Common myeloid progenitor, CD34-positive (primary cell): Measurements from ENCODE around the gene USP51.
"Not testable (repeated sequence)": the region's sequence is repeated elsewhere in the genome, so short reads cannot be mapped to it uniquely, and the experiment has no call there.

Source experiments
- CTCF ChIA-PET: fragments of 350-600 bp; sonication (Branson Sonifier 250); formaldehyde crosslinking; loops from one replicate; lab custom pipeline; 2021; ENCODE audit warnings: antibody characterized with exemption; lab: Charles Lee
- POLR2A ChIA-PET: fragments of 350-600 bp; sonication (Branson Sonifier 250); formaldehyde crosslinking; loops from one replicate; lab custom pipeline; 2021; ENCODE audit warnings: antibody characterized with exemption; lab: Charles Lee
- DNase-seq, 3 donors: peaks; one replicate each; pipeline versions ENCODE4 v3.0.0 to v3.0.0-alpha.2; 2013
- H3K27ac ChIP-seq, 2 experiments: 1 replicate in 1 of 2; 2 replicates in 1 of 2; pipeline ENCODE4 v1.7.0; 2013; ENCODE audit warnings: inconsistent platforms in 2 of 2, low read length in 2 of 2, mild to moderate bottlenecking in 2 of 2, low read depth in 1 of 2, moderate library complexity in 1 of 2; ENCODE audit not compliant: severe bottlenecking in 2 of 2, insufficient read depth in 1 of 2, poor library complexity in 1 of 2
- H3K27me3 ChIP-seq, 5 experiments: replicated peaks in 2 of 5; 1 replicate in 3 of 5; 2 replicates in 2 of 5; pipeline versions ENCODE4 v1.6.1 to v1.7.0; 2013; ENCODE audit warnings: low read length in 4 of 5, mild to moderate bottlenecking in 2 of 5, moderate library complexity in 2 of 5, inconsistent platforms in 1 of 5; ENCODE audit not compliant: insufficient read depth in 5 of 5, control insufficient read depth in 4 of 5
- H3K36me3 ChIP-seq, 4 experiments: 1 replicate in 2 of 4; 2 replicates in 2 of 4; pipeline versions ENCODE4 v1.6.1 to v1.7.0; 2013; ENCODE audit warnings: low read length in 3 of 4, control low read depth in 1 of 4, mild to moderate bottlenecking in 1 of 4; ENCODE audit not compliant: control insufficient read depth in 4 of 4, insufficient read depth in 4 of 4
- H3K4me1 ChIP-seq, 4 experiments: 1 replicate in 3 of 4; 2 replicates in 1 of 4; pipeline versions ENCODE4 v1.6.1 to v1.7.1; 2013; ENCODE audit warnings: low read length in 3 of 4, mild to moderate bottlenecking in 3 of 4, control low read depth in 1 of 4, inconsistent platforms in 1 of 4, moderate library complexity in 1 of 4; ENCODE audit not compliant: control insufficient read depth in 4 of 4, insufficient read depth in 4 of 4; ENCODE audit errors: control extremely low read depth in 1 of 4
- H3K4me3 ChIP-seq, 7 experiments: 1 replicate in 4 of 7; 2 replicates in 3 of 7; pipeline versions ENCODE4 v1.5.1 to v1.7.0; 2013; ENCODE audit warnings: mild to moderate bottlenecking in 7 of 7, low read length in 6 of 7, moderate library complexity in 6 of 7, inconsistent platforms in 2 of 7, low read depth in 2 of 7, control low read depth in 1 of 7; ENCODE audit not compliant: insufficient read depth in 4 of 7, control insufficient read depth in 1 of 7; ENCODE audit errors: extremely low read depth in 1 of 7
- H3K9me3 ChIP-seq, 5 experiments: 1 replicate in 4 of 5; 2 replicates in 1 of 5; pipeline versions ENCODE4 v1.6.1 to v1.7.1; 2013; ENCODE audit warnings: low read length in 4 of 5, mild to moderate bottlenecking in 2 of 5, inconsistent platforms in 1 of 5, low read depth in 1 of 5, moderate library complexity in 1 of 5; ENCODE audit not compliant: control insufficient read depth in 4 of 5, insufficient read depth in 2 of 5; ENCODE audit errors: control extremely low read depth in 1 of 5
- WGBS: methylation state at CpG from one replicate; pipeline ENCODE4 v1.1.5; 2013; ENCODE audit not compliant: insufficient coverage; 5-methylcytosine and 5-hydroxymethylcytosine counted together

USP51 gene

DNA sequence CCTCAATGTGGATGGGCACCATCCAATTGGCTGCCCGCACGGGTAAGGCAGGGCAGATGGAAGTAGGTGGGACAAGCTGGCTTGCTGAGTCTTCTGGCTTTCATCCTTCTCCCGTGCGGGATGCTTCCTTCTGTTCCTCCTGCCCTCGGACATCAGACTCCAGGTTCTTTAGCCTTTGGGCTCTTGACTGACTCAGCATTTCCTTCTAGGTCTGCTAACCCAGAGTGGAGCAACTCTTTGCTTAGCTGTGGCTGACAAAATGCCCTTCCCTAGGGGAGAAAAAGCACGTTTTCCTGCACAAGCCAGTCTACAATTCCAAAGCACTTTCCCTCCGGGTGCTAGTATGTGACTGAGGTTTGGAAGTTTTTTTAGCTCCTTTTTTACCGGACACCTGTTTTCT is 9.7 kb downstream of the USP51 start:
- H3K4me1 ChIP-seq, H3K4me3 ChIP-seq, H3K36me3 ChIP-seq, DNase-seq, CTCF ChIA-PET, POLR2A ChIA-PET, H3K9me3 ChIP-seq, H3K27ac ChIP-seq, H3K27me3 ChIP-seq: not testable (repeated sequence)
- 77% methylated on average over 4 of the region's 8 CpGs for WGBS

DNA sequence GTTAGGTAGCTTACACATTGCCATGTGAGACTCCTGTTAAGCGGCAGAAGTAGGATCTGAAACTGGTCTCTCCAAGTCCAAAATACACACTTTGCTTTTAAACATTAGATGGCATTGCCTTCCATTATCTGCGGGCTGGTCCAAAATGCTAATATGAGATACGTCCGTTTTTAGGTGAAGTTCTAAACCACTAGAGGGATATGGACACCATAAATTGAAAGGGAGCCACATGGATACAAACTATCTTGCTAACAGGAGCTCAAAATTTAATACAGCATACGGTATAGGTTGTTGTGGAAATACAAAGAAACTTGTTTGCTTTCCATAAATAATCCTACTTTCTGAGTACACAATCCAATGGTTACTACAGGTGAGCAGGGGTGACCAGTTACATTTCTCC is 23.9 kb downstream of the USP51 start:
- H3K27me3 ChIP-seq, CTCF ChIA-PET, H3K27ac ChIP-seq, DNase-seq, H3K9me3 ChIP-seq, H3K4me3 ChIP-seq, H3K4me1 ChIP-seq, POLR2A ChIA-PET, H3K36me3 ChIP-seq: not testable (repeated sequence)
- no CpG with 5 or more reads among the region's 5 CpGs for WGBS

DNA sequence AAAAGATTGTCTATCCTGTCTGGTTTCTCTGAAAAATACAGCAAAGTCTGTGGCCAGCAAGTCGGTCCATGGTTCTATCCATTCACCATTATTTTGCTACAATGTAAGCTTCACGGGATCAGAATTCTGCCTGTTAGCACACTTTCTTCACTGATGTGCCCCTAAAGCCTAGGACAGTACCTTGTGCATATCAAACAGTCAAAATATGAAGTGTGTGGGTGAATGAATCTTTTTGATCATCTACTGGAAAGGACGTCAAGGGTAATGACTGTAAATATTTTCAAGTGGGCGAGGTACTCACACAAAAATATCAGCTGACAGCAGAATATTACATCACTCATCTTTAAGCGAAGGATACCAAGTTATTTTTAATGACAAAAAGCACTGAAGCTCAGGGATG is 24.5 kb downstream of the USP51 start:
- DNase-seq, H3K9me3 ChIP-seq, H3K4me1 ChIP-seq, H3K4me3 ChIP-seq, POLR2A ChIA-PET, H3K36me3 ChIP-seq, H3K27me3 ChIP-seq, H3K27ac ChIP-seq, CTCF ChIA-PET: not testable (repeated sequence)
- no CpG with 5 or more reads among the region's 5 CpGs for WGBS

DNA sequence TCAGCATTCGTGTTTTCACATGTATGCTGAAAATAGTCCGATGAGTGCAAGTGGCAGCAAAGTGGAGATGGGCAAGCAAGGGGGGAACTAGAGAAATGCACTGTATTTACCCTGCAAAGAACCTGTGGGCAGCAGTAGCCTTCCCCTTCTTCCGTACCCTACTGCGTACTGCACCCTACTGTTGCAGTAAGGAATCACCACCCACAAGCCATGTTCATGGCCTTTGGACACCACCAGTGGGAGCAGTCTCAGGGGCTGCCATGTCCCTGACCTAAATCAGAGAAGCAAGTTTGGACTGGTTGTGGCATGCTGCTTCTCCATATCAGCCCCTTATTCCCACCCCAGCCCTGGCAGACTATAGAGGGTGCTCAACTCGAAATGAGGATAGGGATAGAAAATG is 25.6 kb downstream of the USP51 start:
- CTCF ChIA-PET: not testable (repeated sequence)

DNA sequence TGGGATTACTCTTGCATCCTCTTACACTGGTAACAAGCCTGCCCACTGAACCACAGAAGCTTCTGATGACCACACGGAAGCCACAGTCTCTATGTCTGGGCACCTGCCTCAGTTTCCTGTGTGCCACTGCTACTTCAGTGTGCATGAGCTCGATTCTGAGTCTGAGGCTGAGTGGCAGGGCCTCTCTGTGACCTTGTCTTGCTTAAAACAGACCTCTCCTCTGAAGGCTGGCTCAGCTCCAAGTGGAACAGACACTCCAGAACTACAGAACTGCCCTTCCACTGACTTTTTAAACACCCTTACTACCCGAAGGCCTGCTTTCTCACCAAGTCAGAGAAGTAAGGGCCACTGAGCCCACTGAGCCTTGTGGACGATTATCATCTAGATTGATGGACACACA is 29.7 kb downstream of the USP51 start:
- no CpG with 5 or more reads among the region's 4 CpGs for WGBS
- H3K4me1 ChIP-seq, H3K27ac ChIP-seq, H3K27me3 ChIP-seq, H3K4me3 ChIP-seq, DNase-seq, POLR2A ChIA-PET, CTCF ChIA-PET, H3K36me3 ChIP-seq, H3K9me3 ChIP-seq: not testable (repeated sequence)

More for the DNA sequence above, 25.6 kb downstream of the USP51 start:
- H3K4me1 ChIP-seq, H3K9me3 ChIP-seq, H3K36me3 ChIP-seq, H3K4me3 ChIP-seq, POLR2A ChIA-PET, DNase-seq, H3K27ac ChIP-seq, H3K27me3 ChIP-seq: not testable (repeated sequence)
- WGBS: no CpG with 5 or more reads among the region's 5 CpGs

DNA sequence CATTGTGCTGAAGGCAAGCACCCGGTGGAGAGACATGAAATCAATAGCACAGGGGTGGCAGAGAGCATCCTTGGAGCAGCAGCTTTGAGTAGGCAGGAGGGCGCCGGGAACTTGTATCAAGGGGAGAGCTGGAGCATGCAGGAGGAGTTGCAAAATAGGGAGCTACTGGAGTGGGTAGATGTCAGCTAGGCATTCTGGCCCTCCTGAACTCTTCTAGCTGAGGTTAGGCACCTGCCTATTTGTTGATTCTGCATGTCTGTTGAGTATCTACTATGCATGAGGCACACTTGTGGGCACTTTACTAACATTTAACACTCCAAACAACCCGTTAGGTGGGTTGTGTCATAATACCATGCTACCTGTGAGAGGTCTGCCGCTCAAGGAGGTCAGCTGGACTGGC is 30.2 kb downstream of the USP51 start:
- WGBS: no CpG with 5 or more reads among the region's 5 CpGs
- DNase-seq: not testable (repeated sequence)

DNA sequence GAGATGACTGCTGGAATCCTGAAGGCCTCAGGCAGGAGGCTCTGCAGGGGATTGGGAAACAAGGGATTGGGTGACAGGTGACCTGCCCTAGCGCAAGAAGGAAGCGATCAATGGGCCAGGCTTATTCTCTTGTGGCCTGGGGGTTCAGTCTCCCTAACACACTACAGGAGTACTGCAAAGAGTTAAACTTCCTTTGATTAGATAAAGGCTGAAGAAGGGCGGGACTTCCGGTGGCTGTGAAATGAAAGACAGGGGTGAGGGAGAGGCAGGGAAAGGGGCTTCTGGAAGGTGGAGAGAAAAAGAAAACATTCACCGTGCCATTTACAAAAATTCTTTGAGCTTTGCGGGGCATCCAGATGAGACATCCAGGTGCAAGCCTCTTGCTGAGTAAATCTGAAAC is 33.9 kb downstream of the USP51 start:
- H3K4me3 ChIP-seq, H3K27ac ChIP-seq, H3K27me3 ChIP-seq, H3K9me3 ChIP-seq, POLR2A ChIA-PET, H3K36me3 ChIP-seq, CTCF ChIA-PET, DNase-seq: not testable (repeated sequence)
- WGBS: no CpG with 5 or more reads among the region's 6 CpGs
- peaks cover 0 to 11% (median 7%) of the 10 kb centered on the region in 4 experiments for H3K4me1 ChIP-seq

More for the DNA sequence above, 30.2 kb downstream of the USP51 start:
- H3K36me3 ChIP-seq, H3K27ac ChIP-seq, H3K27me3 ChIP-seq, POLR2A ChIA-PET, CTCF ChIA-PET, H3K4me3 ChIP-seq, H3K4me1 ChIP-seq, H3K9me3 ChIP-seq: not testable (repeated sequence)
